ENCODE measurements around the gene TP53BP2. TPM values are rescaled to one million over a fixed set of nuclear protein-coding genes. Genes with fewer than 3 reads are reported as not detected.

Gene TP53BP2
- total RNA-seq, 1 experiment from 2014 or later = 38.2 TPM

DNA sequence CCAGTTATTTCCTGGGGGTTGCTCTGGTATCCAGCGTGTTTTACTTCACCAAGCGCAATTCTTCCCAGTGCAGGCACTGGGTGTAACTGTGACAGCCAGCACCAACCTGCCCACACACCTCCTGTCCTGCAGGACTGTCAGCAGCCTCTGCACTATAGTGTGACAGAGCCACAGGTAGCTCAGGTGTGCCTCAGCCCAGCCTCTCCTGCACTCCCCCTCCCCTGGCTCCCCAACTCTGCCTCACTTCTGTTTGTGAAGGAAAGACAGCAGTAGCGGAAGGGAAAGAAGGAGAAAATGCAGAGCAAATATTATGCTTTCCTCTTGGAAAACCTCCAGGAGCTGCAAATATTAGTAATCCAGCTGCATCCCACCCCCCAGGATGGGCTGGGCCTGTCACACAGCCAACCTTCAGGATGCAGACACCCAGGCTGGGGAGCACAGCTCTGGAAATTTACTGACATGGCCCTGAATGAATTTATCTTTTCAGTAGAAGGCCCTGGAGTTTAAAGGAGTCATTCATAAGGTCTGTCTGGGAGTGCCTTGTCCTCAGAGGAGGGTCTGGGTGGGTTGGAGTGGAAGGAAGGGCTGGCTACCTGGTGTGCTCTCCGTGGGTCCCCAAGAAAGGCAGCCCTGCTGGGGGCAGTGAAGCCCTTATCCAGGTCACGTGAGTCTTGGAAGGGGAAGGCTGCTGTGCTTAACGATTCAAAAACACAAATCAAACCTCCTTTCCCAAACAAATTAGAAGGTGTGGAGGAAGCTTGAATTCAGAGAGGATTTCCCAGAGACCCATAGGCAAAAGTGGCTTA, 112.6 kb downstream of the TP53BP2 start:
- ChIA-PET CTCF (no interaction called here), RAD21 (ENCODE audit: low non-redundant PET in 1 of 2, low total read pairs in 2 of 2, uncharacterized antibody in 2 of 2, unreplicated experiment in 2 of 2) (no interaction called here)
- H3K9ac ChIP-seq (ENCODE audit: low read length) = no peak overlapping the region

DNA sequence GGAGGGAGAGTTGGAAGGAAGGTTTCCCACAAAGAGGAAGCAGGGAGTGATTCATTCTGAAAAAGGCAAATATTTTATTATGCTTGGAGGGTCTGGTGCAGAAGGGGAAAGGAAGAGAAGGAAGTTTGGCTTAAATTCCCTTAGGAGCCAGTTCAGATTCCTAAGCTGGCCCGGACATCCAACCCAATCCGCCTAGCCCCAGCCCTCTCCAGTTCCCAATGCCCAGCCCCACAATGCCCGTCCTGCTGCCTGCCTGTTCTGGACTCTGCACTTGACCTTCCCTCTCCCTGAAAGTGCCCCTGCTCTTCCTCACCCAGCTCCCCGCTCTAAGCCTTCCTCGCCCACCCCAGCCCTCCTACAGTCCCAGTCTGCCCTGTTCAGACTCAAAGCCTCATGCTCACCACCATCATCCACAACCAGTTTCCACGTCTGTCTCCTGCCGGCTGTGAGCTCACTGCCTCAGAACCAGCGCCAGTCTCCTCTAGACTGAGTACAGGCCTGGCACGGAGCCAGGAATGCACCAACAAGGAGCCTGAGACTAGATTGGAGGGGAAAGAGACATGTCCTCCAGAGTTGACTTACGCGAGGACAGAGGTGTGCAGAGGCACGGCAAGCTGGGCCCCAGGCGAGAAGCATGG, 114.5 kb downstream of the TP53BP2 start:
- no peak overlapping the region for H2AFZ ChIP-seq (ENCODE audit: low read depth, low read length, poor library complexity, severe bottlenecking)
- H3K9me2 ChIP-seq (ENCODE audit: insufficient read depth) = no peaks in the 10 kb centered on the region
- ATAC-seq = no peak
- no peaks in the 10 kb centered on the region for H3K27me3 ChIP-seq (ENCODE audit: insufficient read depth, low read length)
- H3K79me2 ChIP-seq (ENCODE audit: insufficient read depth, low read length) = peaks cover 98% of the 10 kb centered on the region
- H3K27ac ChIP-seq (ENCODE audit: low read depth, low read length) = no peak overlapping the region
- no peaks in the 10 kb centered on the region for H3K9me3 ChIP-seq (ENCODE audit: control insufficient read depth in 1 of 2, insufficient read depth in 1 of 2, low read depth in 1 of 2, low read length in 2 of 2)
- H3K9ac ChIP-seq (ENCODE audit: low read length) = no peak overlapping the region
- peaks cover 0 to 50% of the 10 kb centered on the region in 2 experiments; a peak in 1 of 4 replicates for H3K36me3 ChIP-seq (ENCODE audit: control insufficient read depth in 1 of 2, insufficient read depth in 2 of 2, low read length in 2 of 2)
- ChIA-PET CTCF (no interaction called here), RAD21 (ENCODE audit: low non-redundant PET in 1 of 2, low total read pairs in 2 of 2, uncharacterized antibody in 2 of 2, unreplicated experiment in 2 of 2) (no interaction called here), POLR2A (no interaction called here)
- no peak for DNase-seq (ENCODE audit: low read depth, low spot score)
- H3K4me3 ChIP-seq (replicated peaks in 1 of 2; ENCODE audit: low read depth in 1 of 2, low read length in 2 of 2) = no peak overlapping the region
- no peak overlapping the region for H3K4me2 ChIP-seq (ENCODE audit: low read length)
- intact Hi-C loops (cut with micrococcal nuclease) = no loop called here
- no TSS peak for BruUV-seq (replicated peaks)
- TF ChIP-seq ELF1 (IDR thresholded peaks at IDR 0.05; ENCODE audit: borderline replicate concordance, low read depth) = no peak
- TF ChIP-seq, protein P1, sequence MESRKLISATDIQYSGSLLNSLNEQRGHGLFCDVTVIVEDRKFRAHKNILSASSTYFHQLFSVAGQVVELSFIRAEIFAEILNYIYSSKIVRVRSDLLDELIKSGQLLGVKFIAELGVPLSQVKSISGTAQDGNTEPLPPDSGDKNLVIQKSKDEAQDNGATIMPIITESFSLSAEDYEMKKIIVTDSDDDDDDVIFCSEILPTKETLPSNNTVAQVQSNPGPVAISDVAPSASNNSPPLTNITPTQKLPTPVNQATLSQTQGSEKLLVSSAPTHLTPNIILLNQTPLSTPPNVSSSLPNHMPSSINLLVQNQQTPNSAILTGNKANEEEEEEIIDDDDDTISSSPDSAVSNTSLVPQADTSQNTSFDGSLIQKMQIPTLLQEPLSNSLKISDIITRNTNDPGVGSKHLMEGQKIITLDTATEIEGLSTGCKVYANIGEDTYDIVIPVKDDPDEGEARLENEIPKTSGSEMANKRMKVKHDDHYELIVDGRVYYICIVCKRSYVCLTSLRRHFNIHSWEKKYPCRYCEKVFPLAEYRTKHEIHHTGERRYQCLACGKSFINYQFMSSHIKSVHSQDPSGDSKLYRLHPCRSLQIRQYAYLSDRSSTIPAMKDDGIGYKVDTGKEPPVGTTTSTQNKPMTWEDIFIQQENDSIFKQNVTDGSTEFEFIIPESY (IDR thresholded peaks at IDR 0.05; ENCODE audit: extremely low read depth, insufficient replicate concordance, low read length) = no peak
- TF ChIP-seq CBX3 (IDR thresholded peaks at IDR 0.05; ENCODE audit: low read depth) = no peak
- no peak for TF ChIP-seq TCF7L2 (IDR thresholded peaks at IDR 0.05; ENCODE audit: borderline replicate concordance, extremely low read depth, insufficient read depth, insufficient read length)
- no peak for TF ChIP-seq EZH2 (IDR thresholded peaks at IDR 0.05)
- TF ChIP-seq FOSL1 (IDR thresholded peaks at IDR 0.05; ENCODE audit: low read depth) = no peak
- TF ChIP-seq JUND (IDR thresholded peaks at IDR 0.05) = no peak
- no peak for TF ChIP-seq SIN3A (IDR thresholded peaks at IDR 0.05; ENCODE audit: low read depth)
- TF ChIP-seq POLR2AphosphoS5 (IDR thresholded peaks at IDR 0.05; ENCODE audit: low read depth, low read length) = no peak
- peaks cover 15 to 48% of the 10 kb centered on the region in 2 experiments for H3K4me1 ChIP-seq (ENCODE audit: control insufficient read depth in 1 of 2, insufficient read depth in 2 of 2, low read length in 2 of 2)
- H4K20me1 ChIP-seq (ENCODE audit: insufficient read depth) = no peaks in the 10 kb centered on the region

More for the DNA sequence above, 112.6 kb downstream of the TP53BP2 start:
- DNase-seq (ENCODE audit: low read depth, low spot score) = no peak
- Histone ChIP-seq H3K4me3 (replicated peaks in 1 of 2; ENCODE audit: low read depth in 1 of 2, low read length in 2 of 2) (no peak overlapping the region), H4K20me1 (ENCODE audit: insufficient read depth) (no peaks in the 10 kb centered on the region), H3K9me3 (ENCODE audit: control insufficient read depth in 1 of 2, insufficient read depth in 1 of 2, low read depth in 1 of 2, low read length in 2 of 2) (no peaks in the 10 kb centered on the region), H3K36me3 (ENCODE audit: control insufficient read depth in 1 of 2, insufficient read depth in 2 of 2, low read length in 2 of 2) (peaks cover 0 to 41% of the 10 kb centered on the region in 2 experiments; a peak in 1 of 4 replicates), H3K79me2 (ENCODE audit: insufficient read depth, low read length) (peaks cover 98% of the 10 kb centered on the region), H2AFZ (ENCODE audit: low read depth, low read length, poor library complexity, severe bottlenecking) (no peak overlapping the region), H3K4me2 (ENCODE audit: low read length) (no peak overlapping the region), H3K27me3 (ENCODE audit: insufficient read depth, low read length) (no peaks in the 10 kb centered on the region), H3K4me1 (ENCODE audit: control insufficient read depth in 1 of 2, insufficient read depth in 2 of 2, low read length in 2 of 2) (peaks cover under 1 to 45% of the 10 kb centered on the region in 2 experiments; a peak in 3 of 4 replicates), H3K27ac (ENCODE audit: low read depth, low read length) (no peak overlapping the region), H3K9me2 (ENCODE audit: insufficient read depth) (no peaks in the 10 kb centered on the region)
- intact Hi-C loops (cut with micrococcal nuclease) = no loop called here
- no TSS peak for BruUV-seq (replicated peaks)
- TF ChIP-seq ZNF274 (IDR thresholded peaks at IDR 0.05; ENCODE audit: low read depth, low read length) = no peak
- no peak for TF ChIP-seq ELF1 (IDR thresholded peaks at IDR 0.05; ENCODE audit: borderline replicate concordance, low read depth)
- TF ChIP-seq, protein P1 (IDR thresholded peaks at IDR 0.05; ENCODE audit: extremely low read depth, insufficient replicate concordance, low read length) = no peak
- no peak; the same call in 1 of the 2 replicates for ATAC-seq
- POLR2A ChIA-PET = no interaction called here

Measured in HCT116 (cell line).